Psoas muscle (tissue), 8 donors: Measurements from ENCODE around the gene IFNGR1. TPM values are rescaled to one million over a fixed set of nuclear protein-coding genes. Genes with fewer than 3 reads are reported as not detected.

ENCODE experiments used
- ATAC-seq, 4 donors: fragments of 200-7000 bp; cut with Tn5 transposase; one replicate each; pipeline ENCODE4 v1.9.1; 2020; ENCODE audit warnings: moderate library complexity in 3 of 4, mild to moderate bottlenecking in 2 of 4
- DNase-seq, 2 donors: peaks; one replicate each; pipeline ENCODE4 v3.0.0-alpha.2; 2020
- H3K27ac ChIP-seq: fragments of 200-600 bp; one replicate; pipeline ENCODE4 v1.8.0; 2022
- H3K27me3 ChIP-seq, 3 donors: fragments of 200-600 bp in 1 of 3; one replicate each; pipeline versions ENCODE4 v1.6.1 to v1.8.0; 2013 to 2022; ENCODE audit warnings: low read length in 2 of 3, mild to moderate bottlenecking in 2 of 3, moderate library complexity in 1 of 3; ENCODE audit not compliant: insufficient read depth in 3 of 3
- H3K36me3 ChIP-seq, 2 donors: fragments of 200-600 bp in 1 of 2; one replicate each; pipeline versions ENCODE4 v1.6.1 to v1.8.0; 2013 to 2022; ENCODE audit warnings: low read depth in 1 of 2, mild to moderate bottlenecking in 1 of 2, moderate library complexity in 1 of 2; ENCODE audit not compliant: insufficient read depth in 1 of 2
- H3K4me1 ChIP-seq: fragments of 200-600 bp; one replicate; pipeline ENCODE4 v1.8.0; 2022
- H3K4me3 ChIP-seq: fragments of 200-600 bp; one replicate; pipeline ENCODE4 v1.8.0; 2022; ENCODE audit warnings: mild to moderate bottlenecking
- H3K9me3 ChIP-seq: fragments of 200-600 bp; one replicate; pipeline ENCODE4 v1.8.0; 2022
- CTCF ChIP-seq: fragments of 200-600 bp; IDR thresholded peaks from one replicate; pipeline ENCODE4 v1.8.0; 2022; ENCODE audit warnings: antibody characterized with exemption
- WGBS, 3 donors: extraction: QIAGEN DNeasy Blood & Tissue Kit; methylation state at CpG; one replicate each; pipeline versions ENCODE4 v1.1.6 to v1.1.7; 2013; 5-methylcytosine and 5-hydroxymethylcytosine counted together
- intact Hi-C, 2 donors: fragments of 100-400 bp; cut with DNase I; formaldehyde crosslinking; loops; one replicate each; pipeline versions ENCODE4 v1.11.0 to v1.14.2; 2022
- polyA plus RNA-seq, 3 donors: library from polyadenylated mRNA; stranded (reverse); fragments of 200-250 nt; gene quantifications; one replicate each; pipeline ENCODE4 v1.2.3, GENCODE V29; 2013
- total RNA-seq, 4 donors: library from RNA; stranded (reverse); fragmentation: NEBNext Ultra II Directional in 2 of 4; extraction: Animal tissue kit (Norgen Biotek cat#: 25700) in 2 of 4; gene quantifications; one replicate each; pipeline versions ENCODE4 v1.2.1 to v1.2.4, GENCODE V29; 2021 to 2023
- donor health status: healthy with polysubstance abuse.
- donor health status: DM: no; HTN: no; CAD: no; lungs with moderate emphysema.
- donor health status: Bipolar disorder and iron deficiency.
- donor health status: healthy.
- donor health status: DM: yes; HTN: yes; CAD: no.
- donor health status: DM: no; HTN: no; CAD: no.
- donor health status: DM: no; HTN: no; CAD: no.
- donor health status: DM: yes; HTN: yes; CAD: no.

The IFNGR1 gene
- total and polyA plus RNA-seq, 7 donors: 36.9 to 122 (median 50.7) TPM

DNA sequence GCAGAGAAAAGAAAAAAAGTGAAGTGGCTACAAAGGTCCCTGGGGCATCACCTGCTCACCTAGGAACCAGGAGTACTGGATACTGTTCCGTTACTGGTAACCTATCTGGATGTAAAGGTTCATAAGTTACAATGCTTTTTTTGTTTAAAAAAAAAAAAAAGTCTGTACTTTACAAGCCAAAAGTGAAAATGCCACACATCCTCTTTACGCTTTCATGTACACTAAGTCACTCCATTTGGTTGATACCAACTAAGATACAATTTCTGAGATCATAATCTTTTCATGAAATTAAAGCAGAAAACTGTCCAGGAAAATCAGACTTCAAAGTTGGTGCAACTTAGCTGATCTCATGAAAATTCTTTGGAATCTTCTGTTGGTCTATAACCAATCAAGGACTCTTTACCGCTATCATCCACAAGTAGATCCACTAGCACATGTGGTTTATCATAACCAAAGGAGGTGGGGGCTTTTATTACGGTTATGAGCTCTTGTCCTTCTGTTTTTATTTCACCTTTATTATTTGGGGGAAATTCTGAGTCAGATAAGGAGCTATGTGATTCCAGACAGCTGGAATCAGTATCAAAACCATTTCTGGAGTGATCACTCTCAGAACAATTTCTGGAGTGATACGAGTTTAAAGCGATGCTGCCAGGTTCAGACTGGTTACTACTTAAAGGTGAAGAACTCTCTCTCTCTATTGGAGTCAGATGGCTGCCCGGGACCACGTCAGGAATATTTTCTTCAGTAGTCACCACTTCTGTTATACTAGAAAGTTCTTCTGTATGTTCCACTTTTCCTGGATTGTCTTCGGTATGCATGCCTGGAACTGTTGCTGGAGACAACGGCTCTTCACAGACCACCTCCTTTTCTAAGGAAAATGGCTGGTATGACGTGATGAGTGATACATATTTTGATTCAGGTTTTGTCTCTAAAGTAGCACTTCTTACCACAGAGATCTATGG, 21.2 kb downstream of the IFNGR1 start:
- Histone ChIP-seq H3K4me1 (no peaks in the 10 kb centered on the region), H3K36me3 (peaks cover 4 to 56% of the 10 kb centered on the region in 2 donors), H3K27ac (no peak overlapping the region), H3K4me3 (no peak overlapping the region), H3K27me3 (no peaks in the 10 kb centered on the region), H3K9me3 (no peaks in the 10 kb centered on the region)
- intact Hi-C loops: no loop called here
- WGBS, 3 donors: 92 to 93% (median 92%) methylated on average over 11 of the region's 11 CpGs
- no peak for TF ChIP-seq CTCF
- DNase-seq: no peak
- no peak for ATAC-seq

- WGBS, 3 donors: 78 to 82% (median 80%) methylated on average over 5 of the region's 5 CpGs
- H3K27ac ChIP-seq: no peak overlapping the region
- intact Hi-C loops: no loop called here
Measured at GRCh38 chr6:137193256-137194070, 25.7 kb downstream of the IFNGR1 start.

DNA sequence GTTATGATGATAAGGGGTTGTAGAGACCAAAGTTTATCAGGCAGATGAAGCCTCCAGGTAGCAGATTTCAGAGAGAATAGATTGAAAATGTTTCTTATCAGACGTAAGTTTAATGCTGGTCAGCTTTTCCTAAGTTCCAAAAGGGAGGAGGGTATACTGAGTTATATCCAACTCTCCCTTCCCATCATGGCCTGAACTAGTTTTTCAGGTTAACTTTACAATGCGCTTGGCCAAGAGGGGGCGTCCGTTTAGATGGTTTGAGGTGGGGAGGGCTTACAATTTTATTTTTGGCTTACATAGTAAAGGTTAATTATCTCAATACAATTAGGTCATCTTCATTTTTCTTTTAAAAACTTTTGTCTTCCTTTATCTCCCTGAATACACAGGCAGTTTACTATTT, 26.4 kb downstream of the IFNGR1 start:
- TF ChIP-seq CTCF: no peak
- H3K4me3 ChIP-seq: no peak overlapping the region
- no peak overlapping the region for H3K27ac ChIP-seq
- no peaks in the 10 kb centered on the region for H3K27me3 ChIP-seq
- intact Hi-C loops: no loop called here
- ATAC-seq (no peak), DNase-seq (no peak)
- peaks cover 0 to 9% of the 10 kb centered on the region in 2 donors for H3K36me3 ChIP-seq
- WGBS, 3 donors: 83 to 87% (median 86%) methylated on average over 4 of the region's 4 CpGs
- H3K4me1 ChIP-seq: no peaks in the 10 kb centered on the region
- peaks cover 5% of the 10 kb centered on the region for H3K9me3 ChIP-seq

More at GRCh38 chr6:137193256-137194070, 25.7 kb downstream of the IFNGR1 start:
- ATAC-seq (peak in 1 of 4 donors; percentile 16), DNase-seq (no peak)
- no peak overlapping the region for H3K4me3 ChIP-seq
- H3K9me3 ChIP-seq: peaks cover 5% of the 10 kb centered on the region
- H3K36me3 ChIP-seq: peaks cover 3 to 16% of the 10 kb centered on the region in 2 donors
- H3K27me3 ChIP-seq: no peaks in the 10 kb centered on the region
- no peak for TF ChIP-seq CTCF
- no peaks in the 10 kb centered on the region for H3K4me1 ChIP-seq

- Histone ChIP-seq H3K4me1 (no peaks in the 10 kb centered on the region), H3K4me3 (no peak overlapping the region), H3K27me3 (no peaks in the 10 kb centered on the region), H3K27ac (no peak overlapping the region), H3K9me3 (peaks cover 5% of the 10 kb centered on the region), H3K36me3 (no peaks in the 10 kb centered on the region)
- WGBS, 3 donors: 10 to 21% (median 15%) methylated on average over 1 of the region's 1 CpG
- intact Hi-C loops: no loop called here
- TF ChIP-seq CTCF: no peak
- DNase-seq: no peak
- no peak for ATAC-seq
Measured at GRCh38 chr6:137191670-137192069, 27.5 kb downstream of the IFNGR1 start.
